Ascending aorta (tissue), 2 donors: Measurements from ENCODE around the gene VPS35L. TPM values are rescaled to one million over a fixed set of nuclear protein-coding genes. Genes with fewer than 3 reads are reported as not detected.

Experiments
- DNase-seq, 2 donors: peaks; one replicate each; pipeline ENCODE4 v3.0.0-alpha.2; 2019; ENCODE audit warnings: low spot score in 2 of 2
- H3K27ac ChIP-seq, 2 donors: fragments of 200-600 bp; sonication (generic); one replicate each; pipeline ENCODE4 v1.5.1; 2016 to 2017; ENCODE audit warnings: mild to moderate bottlenecking in 1 of 2
- H3K27me3 ChIP-seq: fragments of 200-600 bp; sonication (generic); one replicate; pipeline ENCODE4 v1.5.1; 2017
- H3K36me3 ChIP-seq, 2 donors: fragments of 200-600 bp; sonication (generic); one replicate each; pipeline ENCODE4 v1.5.1; 2016
- H3K4me1 ChIP-seq, 2 donors: fragments of 200-600 bp; sonication (generic); one replicate each; pipeline ENCODE4 v1.5.1; 2016 to 2017; ENCODE audit warnings: mild to moderate bottlenecking in 1 of 2
- H3K4me3 ChIP-seq, 2 donors: fragments of 200-600 bp; sonication (generic); one replicate each; pipeline ENCODE4 v1.5.1; 2016 to 2017; ENCODE audit warnings: mild to moderate bottlenecking in 1 of 2
- H3K9me3 ChIP-seq, 2 donors: fragments of 200-600 bp; sonication (generic); one replicate each; pipeline ENCODE4 v1.5.1; 2016
- CTCF ChIP-seq, 3 experiments: fragments of 200-600 bp in 2 of 3; fragments of 450-650 bp in 1 of 3; sonication (generic) in 2 of 3; IDR thresholded peaks; one replicate each; pipeline ENCODE4 v1.5.1; 2016 to 2019; ENCODE audit warnings: antibody characterized with exemption in 3 of 3, mild to moderate bottlenecking in 1 of 3, moderate library complexity in 1 of 3
- intact Hi-C: fragments of 100-400 bp; cut with DNase I; formaldehyde crosslinking; loops from one replicate; pipeline ENCODE4 v1.15.1; 2023
- total RNA-seq: library from RNA; depleted of rRNA; stranded (reverse); fragments of >200 nt; gene quantifications from one replicate; pipeline ENCODE4 v1.1.0, GENCODE V29; 2016

Gene VPS35L
- total RNA-seq, 1 donor from 2014 or later, result 44.4 TPM

GRCh38 chr16:19680881-19681340, 125.4 kb downstream of the VPS35L start:
- intact Hi-C loops, result no loop called here
- DNase-seq, result no peak
- H3K27ac ChIP-seq, result no peak overlapping the region

GRCh38 chr16:19681637-19682036, 126.1 kb downstream of the VPS35L start:
- TF ChIP-seq CTCF (IDR thresholded peaks at IDR 0.05), result no peak
- Histone ChIP-seq H3K36me3 (peaks cover 20 to 59% of the 10 kb centered on the region in 2 donors), H3K27ac (no peak overlapping the region), H3K9me3 (no peaks in the 10 kb centered on the region), H3K4me3 (no peak overlapping the region), H3K4me1 (no peaks in the 10 kb centered on the region), H3K27me3 (no peaks in the 10 kb centered on the region)
- intact Hi-C loops, result no loop called here
- DNase-seq, result no peak

More at GRCh38 chr16:19680881-19681340, 125.4 kb downstream of the VPS35L start:
- TF ChIP-seq CTCF (IDR thresholded peaks at IDR 0.05), result no peak
- Histone ChIP-seq H3K9me3 (no peaks in the 10 kb centered on the region), H3K4me3 (no peak overlapping the region), H3K27me3 (no peaks in the 10 kb centered on the region), H3K36me3 (peaks cover 20 to 56% of the 10 kb centered on the region in 2 donors), H3K4me1 (no peaks in the 10 kb centered on the region)

- TF ChIP-seq CTCF (IDR thresholded peaks at IDR 0.05), result no peak
- no peaks in the 10 kb centered on the region for H3K4me1 ChIP-seq
- no peak overlapping the region for H3K4me3 ChIP-seq
- no peaks in the 10 kb centered on the region for H3K27me3 ChIP-seq
- H3K36me3 ChIP-seq, result peaks cover 20 to 64% of the 10 kb centered on the region in 2 donors
- no peaks in the 10 kb centered on the region for H3K9me3 ChIP-seq
- no peak for DNase-seq
- no peak overlapping the region for H3K27ac ChIP-seq
- intact Hi-C loops, result no loop called here
Measured at GRCh38 chr16:19683453-19684236, 128.1 kb downstream of the VPS35L start.

- no peaks in the 10 kb centered on the region for H3K9me3 ChIP-seq
- DNase-seq, result no peak
- no peak for TF ChIP-seq CTCF (IDR thresholded peaks at IDR 0.05)
- H3K4me3 ChIP-seq, result no peak overlapping the region
- no peaks in the 10 kb centered on the region for H3K4me1 ChIP-seq
- no peak overlapping the region for H3K27ac ChIP-seq
- intact Hi-C loops, result no loop called here
- H3K27me3 ChIP-seq, result no peaks in the 10 kb centered on the region
- H3K36me3 ChIP-seq, result peaks cover 20 to 64% of the 10 kb centered on the region in 2 donors
Measured at GRCh38 chr16:19685176-19685575, 129.7 kb downstream of the VPS35L start.

- no peak for DNase-seq
- TF ChIP-seq CTCF (IDR thresholded peaks at IDR 0.05), result no peak
- H3K27me3 ChIP-seq, result no peaks in the 10 kb centered on the region
- H3K9me3 ChIP-seq, result no peaks in the 10 kb centered on the region
- H3K36me3 ChIP-seq, result peaks cover 29 to 67% of the 10 kb centered on the region in 2 donors
- H3K4me3 ChIP-seq, result no peak overlapping the region
- no peaks in the 10 kb centered on the region for H3K4me1 ChIP-seq
- H3K27ac ChIP-seq, result no peak overlapping the region
- intact Hi-C loops, result no loop called here
Measured at GRCh38 chr16:19687279-19687678, 131.8 kb downstream of the VPS35L start.
